HG03064 (cell line): Measurements from ENCODE around the gene SLC39A10.

Experiments used
- ATAC-seq: cut with Tn5 transposase; IDR thresholded peaks from one replicate; pipeline ENCODE4 v1.9.1; 2021; ENCODE audit warnings: low read depth; ENCODE audit not compliant: unreplicated experiment

SLC39A10 gene, protein sequence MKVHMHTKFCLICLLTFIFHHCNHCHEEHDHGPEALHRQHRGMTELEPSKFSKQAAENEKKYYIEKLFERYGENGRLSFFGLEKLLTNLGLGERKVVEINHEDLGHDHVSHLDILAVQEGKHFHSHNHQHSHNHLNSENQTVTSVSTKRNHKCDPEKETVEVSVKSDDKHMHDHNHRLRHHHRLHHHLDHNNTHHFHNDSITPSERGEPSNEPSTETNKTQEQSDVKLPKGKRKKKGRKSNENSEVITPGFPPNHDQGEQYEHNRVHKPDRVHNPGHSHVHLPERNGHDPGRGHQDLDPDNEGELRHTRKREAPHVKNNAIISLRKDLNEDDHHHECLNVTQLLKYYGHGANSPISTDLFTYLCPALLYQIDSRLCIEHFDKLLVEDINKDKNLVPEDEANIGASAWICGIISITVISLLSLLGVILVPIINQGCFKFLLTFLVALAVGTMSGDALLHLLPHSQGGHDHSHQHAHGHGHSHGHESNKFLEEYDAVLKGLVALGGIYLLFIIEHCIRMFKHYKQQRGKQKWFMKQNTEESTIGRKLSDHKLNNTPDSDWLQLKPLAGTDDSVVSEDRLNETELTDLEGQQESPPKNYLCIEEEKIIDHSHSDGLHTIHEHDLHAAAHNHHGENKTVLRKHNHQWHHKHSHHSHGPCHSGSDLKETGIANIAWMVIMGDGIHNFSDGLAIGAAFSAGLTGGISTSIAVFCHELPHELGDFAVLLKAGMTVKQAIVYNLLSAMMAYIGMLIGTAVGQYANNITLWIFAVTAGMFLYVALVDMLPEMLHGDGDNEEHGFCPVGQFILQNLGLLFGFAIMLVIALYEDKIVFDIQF

DNA sequence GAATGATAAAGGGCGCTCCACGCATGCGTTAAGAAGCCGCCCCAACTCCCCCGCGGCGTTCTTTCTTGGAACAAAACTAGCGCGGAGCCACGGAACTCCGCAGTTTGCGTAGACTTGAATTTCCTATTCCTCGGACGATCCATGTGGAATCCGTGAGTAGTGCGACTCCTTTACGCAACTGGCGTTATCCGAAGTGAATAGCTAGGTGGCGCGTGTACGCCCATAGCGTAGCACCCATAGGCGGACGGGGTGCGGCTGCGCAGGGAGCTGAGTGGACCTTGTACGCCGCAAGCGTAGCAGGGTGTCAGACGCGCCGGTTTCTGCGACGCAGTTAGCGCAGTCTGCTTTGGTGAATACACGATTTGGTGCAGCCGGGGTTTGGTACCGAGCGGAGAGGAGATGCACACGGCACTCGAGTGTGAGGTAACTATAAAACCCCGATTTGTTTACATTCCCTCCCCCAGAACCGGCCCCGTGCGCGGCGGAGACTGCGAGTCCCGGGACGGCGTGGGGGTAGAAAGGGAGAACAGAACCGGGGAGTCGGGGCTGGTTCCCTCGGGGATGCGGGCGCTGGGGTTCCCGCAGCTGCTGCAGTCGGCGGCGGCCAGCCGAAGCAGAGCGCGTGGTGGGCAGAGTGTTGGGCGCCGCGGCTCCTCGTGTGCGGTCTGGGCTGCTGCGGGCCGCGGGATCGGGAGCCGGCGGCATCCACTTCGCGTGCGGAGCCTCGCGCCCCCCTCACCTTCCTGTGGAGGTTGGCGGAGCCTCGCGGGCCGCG lies at the start of gene SLC39A10:
Gene SLC39A10, plus strand, starts transcription at position 368 of the 775 bp plus-strand sequence. CDS start 22,817 bp downstream, outside the sequence.
- peak; percentile 63 for ATAC-seq

DNA sequence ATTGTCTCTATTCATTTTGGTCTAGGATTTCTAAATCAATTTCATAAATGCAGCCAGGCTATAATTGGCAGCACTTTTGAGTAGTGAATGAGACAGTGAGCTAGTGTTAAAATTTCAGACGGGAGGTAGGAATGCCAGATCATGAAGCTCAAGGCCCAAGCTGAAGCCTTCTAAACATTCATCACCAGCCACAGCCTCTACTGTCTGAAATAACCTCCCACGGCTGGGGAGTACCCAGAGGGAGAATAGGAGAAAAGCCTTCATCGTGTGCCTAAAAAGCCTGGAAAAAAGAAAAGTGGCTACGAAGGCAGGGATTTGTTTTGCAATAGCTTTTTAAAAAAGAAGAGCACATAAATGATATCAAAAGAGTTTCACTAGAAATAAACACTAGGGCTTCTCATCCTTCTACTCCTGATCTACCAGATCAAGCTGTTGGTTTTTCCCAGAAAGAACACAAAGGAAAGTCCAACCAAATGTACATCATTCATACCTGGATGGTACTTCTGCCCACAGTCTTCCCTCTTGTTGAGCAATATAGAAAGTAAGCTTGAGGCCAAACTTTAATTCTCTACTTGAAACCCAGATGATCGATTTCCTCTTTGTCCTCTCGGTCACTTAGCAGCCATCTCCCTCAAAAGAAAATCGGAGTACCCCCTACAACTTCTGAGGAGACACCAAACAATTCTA lies 48.1 kb upstream of the SLC39A10 start:
- no peak for ATAC-seq

DNA sequence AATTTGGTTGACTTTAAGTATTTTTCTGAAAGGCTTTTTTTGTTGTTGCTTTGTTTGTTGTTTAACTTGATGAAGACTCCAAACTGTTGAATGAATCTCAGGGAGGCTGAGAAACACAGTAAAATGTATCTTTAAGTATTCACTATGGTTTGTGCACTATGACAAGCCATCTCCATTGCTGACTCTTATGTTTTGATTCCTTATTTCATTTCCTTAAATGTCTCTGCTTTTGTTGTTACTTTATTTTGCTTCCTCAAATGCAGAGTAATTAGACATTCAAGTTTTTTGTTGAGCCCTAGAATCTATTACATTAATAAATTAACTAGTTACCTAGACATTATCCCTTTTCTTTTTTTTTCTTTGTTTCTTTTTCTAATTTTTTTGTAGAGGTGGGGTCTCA lies 46.3 kb upstream of the SLC39A10 start:
- no peak for ATAC-seq

DNA sequence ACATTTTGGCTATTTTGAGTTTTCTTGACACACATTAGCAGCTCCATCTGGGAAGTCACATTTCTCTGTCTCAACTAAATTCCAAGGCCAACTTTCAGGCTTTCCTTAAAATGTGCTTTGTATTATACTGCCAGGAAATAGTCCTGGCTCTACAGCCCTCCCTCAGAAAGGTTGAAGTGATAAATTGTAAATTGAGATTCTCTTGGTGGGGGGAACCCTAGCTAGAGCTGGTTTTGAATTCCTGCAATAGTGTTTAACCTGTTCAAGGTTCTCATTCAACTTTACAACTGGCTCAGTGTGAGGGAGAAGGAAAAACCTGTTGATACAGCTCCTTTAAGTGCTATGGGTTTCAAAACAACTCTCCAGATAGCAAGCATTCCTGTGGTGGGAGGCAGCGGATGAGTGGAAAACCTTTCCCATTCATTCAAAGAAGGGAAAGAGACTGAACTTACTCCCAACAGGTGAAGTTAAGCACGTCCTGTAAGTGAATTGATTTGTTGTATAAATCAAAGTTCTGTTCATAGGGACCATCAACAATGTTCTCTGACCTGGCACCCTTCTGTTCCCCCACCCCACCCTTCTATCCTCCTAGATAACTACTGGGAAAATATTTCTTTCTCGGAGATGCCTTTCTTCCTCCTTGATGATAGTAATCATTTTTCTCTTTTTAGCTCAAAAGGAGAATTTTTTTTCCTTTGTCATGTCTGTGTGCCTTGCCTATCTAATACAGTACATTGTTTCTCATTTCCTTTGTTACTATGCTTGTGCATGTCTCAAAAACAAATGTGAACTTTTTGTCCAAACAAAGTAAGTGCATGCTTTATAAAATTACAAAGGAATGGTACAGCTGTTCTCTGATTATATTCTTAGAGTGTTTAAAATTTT lies 44.2 kb upstream of the SLC39A10 start:
- no peak for ATAC-seq

DNA sequence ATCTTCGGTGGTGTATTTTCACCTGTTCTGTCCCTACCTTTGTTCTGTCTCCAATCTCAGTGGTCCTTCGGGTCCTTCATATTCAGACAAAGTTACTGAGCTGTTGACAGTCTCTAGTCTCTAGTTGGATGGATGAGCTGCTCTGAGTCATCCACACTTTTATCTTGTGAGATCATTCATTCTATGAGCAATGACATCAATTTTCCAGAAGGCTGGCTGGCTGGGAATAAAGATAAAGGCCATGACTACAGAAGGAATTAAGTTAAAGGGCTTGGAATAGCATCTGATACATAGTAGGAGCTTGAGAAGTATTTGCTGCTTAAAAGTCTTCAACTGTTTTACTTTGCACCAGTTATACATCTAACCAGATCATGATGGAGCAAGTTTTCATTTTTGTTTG lies 43.1 kb upstream of the SLC39A10 start:
- no peak for ATAC-seq

DNA sequence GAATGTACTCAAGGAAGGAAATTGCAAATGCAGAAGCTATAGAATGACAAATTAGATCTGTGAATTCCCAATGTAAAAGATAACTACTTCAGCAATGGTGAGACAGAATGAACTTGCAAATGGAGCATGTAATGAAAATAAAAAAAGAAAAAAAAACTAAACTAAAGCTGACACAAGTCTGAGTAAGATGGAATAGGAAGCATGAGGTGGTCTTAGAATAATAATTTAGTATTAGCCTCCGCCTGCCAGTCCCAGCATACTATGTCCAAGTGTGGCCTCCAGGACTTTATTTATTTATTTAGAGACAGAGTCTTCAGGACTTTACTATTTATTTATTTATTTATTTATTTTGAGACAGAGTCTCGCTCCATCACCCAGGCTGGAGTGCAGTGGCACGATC lies 37.4 kb upstream of the SLC39A10 start:
- no peak for ATAC-seq

DNA sequence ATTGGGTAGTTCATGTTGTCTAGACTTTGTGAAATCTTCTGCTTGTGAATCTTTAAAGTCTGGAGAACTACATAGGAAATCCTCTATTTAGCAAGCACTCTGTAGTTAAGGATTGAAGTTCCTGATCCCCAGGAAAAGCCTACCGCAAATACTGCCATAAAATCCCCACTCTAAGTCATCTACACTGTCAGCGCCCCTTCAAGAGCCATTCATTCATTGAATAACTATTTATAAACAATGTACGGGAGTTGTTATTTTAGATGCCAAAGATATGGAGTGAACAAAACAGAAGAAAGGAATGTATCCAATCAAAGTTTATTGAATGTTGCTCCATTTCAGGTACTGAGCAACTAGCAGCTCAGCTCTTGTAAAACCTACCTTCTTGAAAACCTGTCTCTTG lies 36.5 kb upstream of the SLC39A10 start:
- ATAC-seq = no peak

DNA sequence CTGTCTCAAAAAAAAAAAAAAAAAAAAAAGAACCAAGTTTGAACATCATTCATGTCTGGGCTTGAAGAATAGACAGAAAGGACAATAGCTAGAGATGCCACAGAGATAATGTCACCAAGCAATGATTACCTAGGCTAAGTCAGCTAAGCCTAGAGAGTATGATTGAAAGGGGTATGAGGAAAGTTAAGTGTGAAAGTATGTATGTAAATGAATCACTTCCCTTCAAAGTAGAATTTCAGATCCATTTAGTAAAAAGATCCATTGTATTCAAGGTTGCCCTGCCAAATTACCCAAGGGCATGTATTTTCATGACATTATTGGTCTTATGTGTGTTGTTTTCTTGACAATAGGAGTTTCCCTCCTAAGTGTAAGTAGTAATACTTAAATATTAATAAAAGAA lies 34.1 kb upstream of the SLC39A10 start:
- ATAC-seq = no peak

DNA sequence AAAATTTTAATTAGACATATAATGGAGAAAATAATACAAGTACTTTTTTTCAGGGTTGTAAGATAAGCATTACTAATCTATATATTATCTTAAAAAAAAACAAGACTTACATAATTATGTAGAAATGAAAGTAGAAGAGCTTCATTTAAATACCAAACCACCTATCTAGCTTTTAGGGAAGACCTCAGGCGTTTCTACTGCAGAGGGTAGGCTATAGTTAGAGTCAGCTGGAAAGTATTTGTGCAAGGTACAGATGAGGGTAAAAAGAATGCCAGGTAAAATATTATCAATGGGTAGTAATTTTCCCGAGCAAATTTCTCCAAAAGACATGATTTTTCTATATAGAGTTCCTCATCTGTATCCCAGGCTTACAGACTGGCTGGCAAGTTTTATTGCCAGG lies 30.5 kb upstream of the SLC39A10 start:
- no peak for ATAC-seq

DNA sequence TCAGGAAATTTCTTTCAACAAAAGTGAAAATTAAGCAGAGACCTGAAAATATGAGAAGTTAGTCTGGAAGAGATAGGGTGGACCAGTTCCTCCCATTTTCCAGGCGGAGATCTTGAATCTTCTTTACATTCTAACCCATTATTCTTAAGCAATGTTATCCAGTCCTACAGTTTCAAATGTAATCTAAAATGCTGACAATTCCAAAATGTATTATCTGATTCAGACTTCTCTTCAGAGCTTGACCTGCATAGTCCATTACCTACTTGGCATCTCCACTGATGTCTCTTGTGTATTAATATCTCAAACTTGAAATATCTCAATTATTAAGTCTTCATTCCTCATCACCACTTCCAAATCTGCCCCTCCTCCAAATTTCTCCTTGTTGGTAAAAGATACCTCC lies 28.4 kb upstream of the SLC39A10 start:
- no peak for ATAC-seq

DNA sequence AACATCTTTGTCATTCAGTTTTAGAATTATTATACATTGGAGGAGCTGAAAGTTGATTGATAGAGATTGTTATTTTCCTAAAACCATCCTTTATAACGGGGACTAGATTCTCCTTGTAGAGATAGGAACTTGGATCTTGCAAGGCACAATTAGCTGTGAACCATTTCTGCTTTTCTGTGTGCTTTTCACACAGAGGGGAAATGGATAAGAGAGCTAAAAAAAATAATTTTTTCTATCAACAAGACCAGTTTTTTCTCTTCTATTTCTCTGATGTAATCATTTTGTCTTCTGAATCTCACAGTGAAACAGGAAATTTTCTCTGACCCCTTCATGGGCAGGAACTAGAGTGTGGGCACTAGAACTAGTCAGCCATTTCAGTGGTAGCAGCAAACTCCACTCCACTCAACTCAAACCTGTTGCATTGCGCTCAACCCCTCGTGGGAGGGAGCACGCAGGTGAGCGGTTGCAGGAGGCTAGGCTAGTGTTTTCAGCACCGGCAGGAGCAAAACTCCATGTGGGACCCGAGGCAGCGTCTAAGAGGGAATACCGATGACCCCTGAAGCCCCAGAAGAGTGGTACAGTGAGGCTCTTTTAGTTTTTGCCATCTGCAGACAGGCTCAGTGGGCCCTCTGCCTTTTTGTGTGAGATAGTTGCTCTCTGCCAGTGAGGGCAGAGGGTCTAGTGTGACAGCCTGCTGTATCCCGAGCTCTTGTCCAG lies 24.0 kb upstream of the SLC39A10 start:
- ATAC-seq = no peak

DNA sequence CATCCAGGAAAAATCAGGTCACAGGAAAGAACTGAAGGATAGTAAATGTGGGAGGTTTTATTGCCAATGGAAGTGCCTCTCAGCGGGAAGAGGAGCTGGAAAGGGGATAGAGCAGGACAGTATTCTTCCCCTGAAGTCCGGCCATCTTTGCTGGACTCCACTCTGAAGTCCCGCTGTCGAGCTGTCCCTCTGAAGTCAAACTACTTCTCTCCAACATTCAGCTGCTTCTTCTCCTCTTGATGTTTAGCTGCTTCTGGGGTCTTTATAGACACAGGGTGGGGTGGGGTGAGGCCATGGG lies 23.5 kb upstream of the SLC39A10 start:
- ATAC-seq = no peak

DNA sequence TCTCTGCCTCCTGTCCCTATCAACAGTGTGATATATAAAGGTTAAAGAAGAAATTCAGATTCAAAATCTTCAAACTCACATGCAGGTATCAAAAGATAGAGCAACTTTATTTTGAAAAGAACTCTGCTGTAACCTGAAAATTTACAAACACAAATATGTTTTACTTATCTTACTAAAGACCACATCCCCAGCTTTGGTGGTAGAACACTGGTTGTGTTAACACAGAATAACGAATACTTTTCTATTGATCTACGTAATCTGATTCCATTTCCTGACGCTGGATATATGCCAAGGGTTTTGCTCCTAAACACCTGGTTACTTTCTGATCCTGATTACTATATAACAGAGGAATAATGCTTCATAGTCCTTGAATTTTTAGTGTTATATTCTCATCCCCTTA lies 23.1 kb upstream of the SLC39A10 start:
- ATAC-seq = no peak

DNA sequence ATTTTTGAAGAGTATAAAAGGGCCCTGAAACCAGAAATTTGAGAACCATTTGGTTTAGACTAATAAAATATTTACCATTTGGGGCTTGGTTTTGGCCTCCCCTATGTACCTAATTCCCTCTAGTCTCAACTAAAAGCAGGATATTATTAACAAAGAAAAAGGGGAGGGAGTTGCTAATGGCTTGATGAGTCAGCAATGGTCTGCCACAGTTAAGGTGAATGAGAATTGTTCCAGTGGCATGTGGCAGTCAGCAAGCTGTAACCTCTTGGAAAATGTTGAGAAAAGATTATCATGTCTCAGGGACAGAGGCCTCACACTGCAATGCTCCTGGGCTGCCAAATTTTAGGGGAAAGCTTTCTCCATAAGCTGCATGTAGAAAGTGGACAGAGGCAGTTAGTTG lies 20.1 kb upstream of the SLC39A10 start:
- no peak for ATAC-seq

DNA sequence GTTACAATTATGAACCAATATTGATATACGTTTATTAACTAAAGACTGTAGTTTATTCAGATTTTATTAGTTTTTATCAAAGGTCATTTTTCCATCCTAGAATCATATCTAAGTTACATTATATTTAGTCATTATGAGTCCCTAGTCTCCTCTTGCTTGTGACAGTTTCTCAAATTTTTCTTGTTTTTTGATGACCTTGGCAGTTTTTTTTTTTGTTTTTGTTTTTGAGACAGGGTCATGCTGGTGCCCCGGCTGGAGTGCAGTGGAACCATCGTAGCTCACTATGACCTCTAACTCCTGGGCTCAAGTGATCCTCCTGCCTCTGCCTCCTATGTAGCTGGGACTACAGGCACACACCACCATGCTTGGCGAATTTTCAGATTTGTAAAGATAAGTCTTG lies 18.3 kb upstream of the SLC39A10 start:
- no peak for ATAC-seq

DNA sequence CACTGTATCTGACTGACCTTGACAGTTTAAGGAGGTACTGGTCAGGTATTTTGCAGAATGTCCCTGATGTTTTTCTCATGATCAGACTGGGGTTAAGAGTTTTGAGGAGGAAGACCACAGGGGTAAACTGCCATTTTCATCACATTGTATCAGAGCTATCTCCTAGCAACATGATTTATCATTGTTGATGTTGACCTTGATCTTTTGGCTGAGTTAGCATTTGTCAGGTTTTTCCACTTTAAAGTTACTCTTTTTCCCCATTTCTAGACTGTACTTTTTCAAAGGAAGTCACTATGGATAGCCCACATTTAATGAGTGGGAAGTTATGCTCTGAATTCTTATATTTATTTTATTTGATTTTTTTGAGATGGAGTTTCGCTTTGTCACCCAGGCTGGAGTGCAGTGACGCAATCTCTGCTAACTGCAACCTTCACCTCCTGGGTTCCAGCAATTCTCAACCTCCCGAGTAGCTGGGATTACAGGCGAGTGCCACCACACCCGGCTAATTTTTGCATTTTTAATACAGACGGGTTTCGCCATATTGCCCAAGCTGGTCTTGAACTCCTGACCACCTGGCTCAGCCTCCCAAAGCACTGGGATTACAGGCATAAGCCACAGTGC lies 17.7 kb upstream of the SLC39A10 start:
- ATAC-seq = no peak

DNA sequence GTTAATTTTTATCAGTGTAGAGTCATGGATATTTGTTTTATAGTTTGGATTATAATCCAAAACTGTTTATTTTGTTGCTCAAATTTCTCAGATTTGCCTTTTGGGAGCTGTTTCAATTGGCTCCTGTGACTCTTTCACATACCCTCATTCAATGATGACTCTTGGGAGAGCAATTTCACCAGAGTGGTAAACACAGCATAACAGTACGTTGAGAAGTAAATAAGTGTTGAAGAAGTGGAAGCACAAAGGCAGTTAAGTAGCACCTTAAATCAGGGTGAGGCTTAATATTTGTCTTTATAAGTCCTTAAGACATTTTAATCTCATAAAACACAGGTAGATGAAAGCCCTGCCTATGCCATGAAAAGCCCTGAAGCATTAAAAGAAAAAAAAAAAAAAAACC lies 17.1 kb upstream of the SLC39A10 start:
- no peak for ATAC-seq

DNA sequence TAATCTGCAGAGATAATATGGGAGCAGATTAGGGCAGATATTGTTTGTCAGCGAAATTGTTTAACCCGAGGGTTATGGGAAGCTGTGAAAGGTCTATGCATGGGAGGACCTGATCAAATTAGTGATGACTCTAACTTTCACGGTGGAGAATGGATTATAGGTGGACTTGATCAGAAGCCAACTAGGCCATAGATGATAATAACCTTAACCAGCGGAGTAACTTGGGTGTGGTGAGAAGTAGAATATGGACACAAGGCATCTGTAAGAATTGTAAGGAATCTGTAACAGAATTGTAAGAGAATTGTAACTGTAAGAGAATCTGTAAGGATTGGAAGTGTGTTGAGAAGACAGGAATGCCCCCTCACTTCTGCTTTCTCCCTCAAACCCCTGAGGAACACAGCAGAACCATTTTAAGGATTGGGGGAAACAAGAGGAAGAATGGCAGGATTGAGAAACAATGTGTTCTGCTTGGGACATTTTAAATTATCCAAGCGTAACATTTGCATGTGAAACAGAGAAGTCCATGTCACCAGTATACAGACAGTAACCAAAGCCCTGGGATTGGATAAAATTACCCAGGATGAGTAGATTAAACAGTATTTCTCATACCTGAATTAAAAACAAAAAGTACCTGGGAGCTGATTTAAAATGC lies 14.9 kb upstream of the SLC39A10 start:
- no peak for ATAC-seq
